ENCODE data around the gene MYCBP2. TPM values are rescaled to one million over a fixed set of nuclear protein-coding genes. Genes with fewer than 3 reads are reported as not detected.

Gene MYCBP2
- total RNA-seq, 2 experiments from 2014 or later, result 121 to 125 TPM

DNA sequence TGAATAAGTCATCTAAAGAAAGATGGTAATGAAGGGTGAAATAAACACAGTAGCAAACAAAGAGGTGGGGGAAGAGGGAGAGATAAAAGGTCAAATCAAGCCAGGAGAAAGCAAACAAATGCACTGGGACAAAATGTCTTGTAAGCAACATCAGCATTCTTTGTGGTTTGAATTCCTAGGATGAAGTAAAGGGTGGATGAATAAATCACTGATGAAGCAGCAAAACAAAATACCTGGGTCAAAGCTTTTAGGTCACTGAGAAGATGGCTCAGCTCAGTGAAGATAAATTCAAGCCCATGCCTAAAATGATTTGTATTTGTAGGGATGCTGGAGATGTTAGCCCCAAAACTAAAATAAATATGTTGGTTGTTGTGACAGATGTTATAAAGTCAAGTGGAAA is 213.4 kb downstream of the MYCBP2 start:
- ChIA-PET CTCF (ENCODE audit: unreplicated experiment) (no interaction called here), POLR2A (interaction anchor here (0.8 to 1.5 kb wide), 3 partner anchors 16 to 25 kb away, joined by 3 to 4 read pairs (median 3); no protein-coding TSS in a partner anchor)
- Histone ChIP-seq H3K4me1 (ENCODE audit: insufficient read depth, low read length, poor library complexity, severe bottlenecking) (no peaks in the 10 kb centered on the region), H3K4me2 (ENCODE audit: low read length) (no peak overlapping the region), H3K9me3 (ENCODE audit: low read length) (peaks cover 8% of the 10 kb centered on the region; the same call in 1 of the 2 replicates), H3K4me3 (ENCODE audit: low read depth, low read length, poor library complexity, severe bottlenecking) (no peak overlapping the region), H3K79me2 (ENCODE audit: insufficient read depth, low read depth, low read length) (no peaks in the 10 kb centered on the region), H3K9me2 (ENCODE audit: insufficient read depth, low read length) (no peaks in the 10 kb centered on the region), H2AFZ (ENCODE audit: low read length) (no peak overlapping the region), H3K27ac (ENCODE audit: low read depth, low read length, poor library complexity, severe bottlenecking) (no peak overlapping the region), H3K36me3 (ENCODE audit: insufficient read depth, low read length) (peaks cover 55% of the 10 kb centered on the region), H4K20me1 (ENCODE audit: insufficient read depth, low read length) (no peaks in the 10 kb centered on the region)
- intact Hi-C loops (cut with micrococcal nuclease; ENCODE audit: unreplicated experiment), result no loop called here
- TF ChIP-seq EZH2phosphoT487 (IDR thresholded peaks at IDR 0.05; ENCODE audit: borderline replicate concordance, low read depth, low read length), result no peak
- TF ChIP-seq, protein P1, sequence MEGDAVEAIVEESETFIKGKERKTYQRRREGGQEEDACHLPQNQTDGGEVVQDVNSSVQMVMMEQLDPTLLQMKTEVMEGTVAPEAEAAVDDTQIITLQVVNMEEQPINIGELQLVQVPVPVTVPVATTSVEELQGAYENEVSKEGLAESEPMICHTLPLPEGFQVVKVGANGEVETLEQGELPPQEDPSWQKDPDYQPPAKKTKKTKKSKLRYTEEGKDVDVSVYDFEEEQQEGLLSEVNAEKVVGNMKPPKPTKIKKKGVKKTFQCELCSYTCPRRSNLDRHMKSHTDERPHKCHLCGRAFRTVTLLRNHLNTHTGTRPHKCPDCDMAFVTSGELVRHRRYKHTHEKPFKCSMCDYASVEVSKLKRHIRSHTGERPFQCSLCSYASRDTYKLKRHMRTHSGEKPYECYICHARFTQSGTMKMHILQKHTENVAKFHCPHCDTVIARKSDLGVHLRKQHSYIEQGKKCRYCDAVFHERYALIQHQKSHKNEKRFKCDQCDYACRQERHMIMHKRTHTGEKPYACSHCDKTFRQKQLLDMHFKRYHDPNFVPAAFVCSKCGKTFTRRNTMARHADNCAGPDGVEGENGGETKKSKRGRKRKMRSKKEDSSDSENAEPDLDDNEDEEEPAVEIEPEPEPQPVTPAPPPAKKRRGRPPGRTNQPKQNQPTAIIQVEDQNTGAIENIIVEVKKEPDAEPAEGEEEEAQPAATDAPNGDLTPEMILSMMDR (conservative IDR thresholded peaks at IDR 0.05; ENCODE audit: low read length), result no peak
- BruUV-seq (replicated peaks), result no TSS peak
- no peak for DNase-seq (ENCODE audit: low spot score)

DNA sequence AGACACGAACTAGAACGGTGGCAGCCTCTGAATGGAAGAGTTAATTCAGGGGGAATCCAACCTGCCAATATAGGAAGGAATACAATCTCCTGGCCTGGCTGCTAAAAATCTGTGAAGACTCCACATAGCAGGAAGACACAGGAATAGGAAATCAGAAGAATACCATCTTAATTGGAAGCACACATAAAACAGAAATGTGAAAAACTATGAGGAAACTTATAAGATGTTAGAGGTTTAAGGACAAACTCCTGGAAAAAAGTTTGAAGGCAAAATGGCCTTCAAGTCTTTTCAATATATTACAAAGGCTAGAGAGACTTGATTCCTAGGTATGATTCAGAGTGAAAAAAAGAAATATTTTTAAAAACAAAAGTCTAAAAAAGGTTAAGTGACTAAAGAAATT is 221.8 kb downstream of the MYCBP2 start:
- no peaks in the 10 kb centered on the region for H3K79me2 ChIP-seq (ENCODE audit: insufficient read depth, low read depth, low read length)
- no peaks in the 10 kb centered on the region; the same call in 1 of the 2 replicates for H4K20me1 ChIP-seq (ENCODE audit: insufficient read depth, low read length)
- BruUV-seq (replicated peaks), result no TSS peak
- TF ChIP-seq, protein P1 (conservative IDR thresholded peaks at IDR 0.05; ENCODE audit: low read length), result no peak
- no peak for TF ChIP-seq EZH2phosphoT487 (IDR thresholded peaks at IDR 0.05; ENCODE audit: borderline replicate concordance, low read depth, low read length)
- no peak overlapping the region for H3K27ac ChIP-seq (ENCODE audit: low read depth, low read length, poor library complexity, severe bottlenecking)
- no peaks in the 10 kb centered on the region for H3K9me2 ChIP-seq (ENCODE audit: insufficient read depth, low read length)
- H3K9me3 ChIP-seq (ENCODE audit: low read length), result no peaks in the 10 kb centered on the region
- no peak for DNase-seq (ENCODE audit: low spot score)
- ChIA-PET POLR2A (interaction anchor here (0.6 to 2.4 kb wide), 2 partner anchors 9 to 366 kb away, joined by 3 to 6 read pairs; no protein-coding TSS in a partner anchor), CTCF (ENCODE audit: unreplicated experiment) (no interaction called here)
- H3K4me2 ChIP-seq (ENCODE audit: low read length), result no peak overlapping the region
- intact Hi-C loops (cut with micrococcal nuclease; ENCODE audit: unreplicated experiment), result no loop called here
- H3K4me1 ChIP-seq (ENCODE audit: insufficient read depth, low read length, poor library complexity, severe bottlenecking), result no peaks in the 10 kb centered on the region
- no peak overlapping the region for H2AFZ ChIP-seq (ENCODE audit: low read length)
- peaks cover 5% of the 10 kb centered on the region; the same call in 1 of the 2 replicates for H3K36me3 ChIP-seq (ENCODE audit: insufficient read depth, low read length)
- no peak overlapping the region for H3K4me3 ChIP-seq (ENCODE audit: low read depth, low read length, poor library complexity, severe bottlenecking)

DNA sequence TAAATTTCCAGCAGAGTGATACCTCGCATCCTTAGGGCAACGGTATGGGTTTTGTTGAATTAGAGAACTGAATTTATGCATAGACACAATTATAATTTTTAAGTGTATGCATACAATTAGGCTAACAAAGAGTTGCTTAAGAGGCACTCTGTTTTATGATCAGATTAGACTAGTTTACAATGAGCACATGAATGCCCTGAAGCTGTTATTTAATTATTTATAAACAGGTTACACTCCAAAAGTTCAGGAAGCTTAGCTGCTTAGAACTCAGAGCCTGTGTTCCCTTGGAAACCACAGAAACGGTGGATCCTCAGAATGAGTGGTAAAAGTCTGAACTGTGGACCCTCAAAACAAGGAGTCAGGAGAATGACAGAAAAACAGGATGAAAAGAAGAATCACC is 227.5 kb downstream of the MYCBP2 start:
- H3K4me1 ChIP-seq (ENCODE audit: insufficient read depth, low read length, poor library complexity, severe bottlenecking), result no peaks in the 10 kb centered on the region
- POLR2A ChIA-PET, result interaction anchor here (1.1 to 1.5 kb wide), 3 partner anchors 9 to 57 kb away, joined by 3 to 4 read pairs (median 4); no protein-coding TSS in a partner anchor

More for the DNA sequence above, 227.5 kb downstream of the MYCBP2 start:
- Histone ChIP-seq H3K4me2 (ENCODE audit: low read length) (no peak overlapping the region), H3K9me3 (ENCODE audit: low read length) (no peaks in the 10 kb centered on the region), H3K79me2 (ENCODE audit: insufficient read depth, low read depth, low read length) (no peaks in the 10 kb centered on the region), H3K27ac (ENCODE audit: low read depth, low read length, poor library complexity, severe bottlenecking) (no peak overlapping the region), H3K4me3 (ENCODE audit: low read depth, low read length, poor library complexity, severe bottlenecking) (no peak overlapping the region), H2AFZ (ENCODE audit: low read length) (no peak overlapping the region), H3K9me2 (ENCODE audit: insufficient read depth, low read length) (no peaks in the 10 kb centered on the region), H4K20me1 (ENCODE audit: insufficient read depth, low read length) (no peaks in the 10 kb centered on the region), H3K36me3 (ENCODE audit: insufficient read depth, low read length) (peaks cover 52% of the 10 kb centered on the region)
- CTCF ChIA-PET (ENCODE audit: unreplicated experiment), result no interaction called here
- no peak for DNase-seq (ENCODE audit: low spot score)
- no TSS peak for BruUV-seq (replicated peaks)
- TF ChIP-seq EZH2phosphoT487 (IDR thresholded peaks at IDR 0.05; ENCODE audit: borderline replicate concordance, low read depth, low read length), result no peak
- intact Hi-C loops (cut with micrococcal nuclease; ENCODE audit: unreplicated experiment), result no loop called here

All from OCI-LY7 (cell line).